GM10248 (cell line): ENCODE measurements around the gene SPATA24.

Source experiments
- CTCF ChIA-PET: fragments of 300-600 bp; sonication (Branson Sonifier 250); formaldehyde crosslinking; extraction: SDS; loops from one replicate; lab custom pipeline; 2021; ENCODE audit warnings: antibody characterized with exemption; lab: Yijun Ruan, JAX
- POLR2A ChIA-PET: fragments of 350-650 bp; sonication (Branson Sonifier 250); formaldehyde crosslinking; extraction: SDS; loops from one replicate; lab custom pipeline; 2020; ENCODE audit warnings: antibody characterized with exemption; lab: Yijun Ruan, JAX
- DNase-seq: peaks from one replicate; pipeline ENCODE4 v3.0.0; 2012; ENCODE audit errors: extremely low spot score
- CTCF ChIP-seq: IDR thresholded peaks from 2 replicates; pipeline ENCODE4 v1.5.1; 2012; ENCODE audit warnings: mild to moderate bottlenecking, low read depth; ENCODE audit errors: extremely low read depth, missing control alignments, control extremely low read depth

The SPATA24 gene

GRCh38 chr5:139403787-139404483 is at the start of gene SPATA24:
Gene SPATA24 (minus strand): TSS chr5:139404089. CDS start chr5:139404060, 29 bp downstream.
- CTCF ChIA-PET: interaction anchor here (0.8 to 3.9 kb wide), 11 partner anchors 9 to 157 kb away, joined by 3 to 31 read pairs (median 5); partner anchors contain the start of genes PROB1 and UBE2D2
- POLR2A ChIA-PET: interaction anchor here (0.7 to 1.1 kb wide), 2 partner anchors 12 to 16 kb away, joined by 3 to 4 read pairs; no protein-coding TSS in a partner anchor
- no peak for TF ChIP-seq CTCF
- DNase-seq: peak; percentile 97

GRCh38 chr5:139451878-139452660 is 48.2 kb upstream of the SPATA24 start:
- no peak for DNase-seq
- POLR2A ChIA-PET: no interaction called here
- CTCF ChIA-PET: no interaction called here
- no peak for TF ChIP-seq CTCF

- ChIA-PET POLR2A (no interaction called here), CTCF (no interaction called here)
- TF ChIP-seq CTCF: no peak
- no peak for DNase-seq
Measured at GRCh38 chr5:139451176-139451575, 47.3 kb upstream of the SPATA24 start.

GRCh38 chr5:139446956-139447779 is 43.3 kb upstream of the SPATA24 start:
- no peak for TF ChIP-seq CTCF
- ChIA-PET CTCF (interaction anchor here (0.8 to 3.2 kb wide), 7 partner anchors 8 to 84 kb away, joined by 3 to 14 read pairs (median 4); partner anchors contain the start of genes DNAJC18 and STING1), POLR2A (interaction anchor here (0.6 to 1.8 kb wide), 2 partner anchors 12 to 264 kb away, joined by 6 read pairs; no protein-coding TSS in a partner anchor)
- peak; percentile 38 for DNase-seq

GRCh38 chr5:139445325-139446170 is 41.7 kb upstream of the SPATA24 start:
- no peak for TF ChIP-seq CTCF
- CTCF ChIA-PET: interaction anchor here (1.0 to 2.7 kb wide), 6 partner anchors 10 to 68 kb away, joined by 3 to 10 read pairs (median 5); partner anchors contain the start of gene STING1
- POLR2A ChIA-PET: no interaction called here
- DNase-seq: no peak
